ENCODE results near the gene RBM19. TPM values are rescaled to one million over a fixed set of nuclear protein-coding genes. Genes with fewer than 3 reads are reported as not detected.

Gene RBM19
- total RNA-seq, 4 donors from 2014 or later: 20.7 to 41.1 (median 23.4) TPM

GRCh38 chr12:113955109-113955970 lies 10.8 kb downstream of the RBM19 start:
- TF ChIP-seq CTCF (IDR thresholded peaks at IDR 0.05): no peak
- TF ChIP-seq POLR2A (IDR thresholded peaks at IDR 0.05): no peak
- H3K4me3 ChIP-seq (ENCODE audit: low read depth, poor library complexity, severe bottlenecking): no peak overlapping the region
- intact Hi-C loops (cut with DNase I; ENCODE audit: low total_unique reads): no loop called here
- no peak for DNase-seq (ENCODE audit: low spot score in 2 of 2)
- 80 to 84% methylated on average over 15 of the region's 15 CpGs for WGBS, 2 donors

- no peak for DNase-seq (ENCODE audit: low spot score in 2 of 2)
- no peak overlapping the region for H3K4me3 ChIP-seq (ENCODE audit: low read depth, poor library complexity, severe bottlenecking)
- TF ChIP-seq POLR2A (IDR thresholded peaks at IDR 0.05): no peak
- no peak for TF ChIP-seq CTCF (IDR thresholded peaks at IDR 0.05)
- intact Hi-C loops (cut with DNase I; ENCODE audit: low total_unique reads): no loop called here
- 94 to 97% methylated on average over 4 of the region's 4 CpGs for WGBS, 2 donors
These were observed 11.6 kb downstream of the RBM19 start for GRCh38 chr12:113954547-113954946.

GRCh38 chr12:113950873-113951272 lies 15.3 kb downstream of the RBM19 start:
- no peak for TF ChIP-seq CTCF (IDR thresholded peaks at IDR 0.05)
- no peak for TF ChIP-seq POLR2A (IDR thresholded peaks at IDR 0.05)
- no peak for DNase-seq (ENCODE audit: low spot score in 2 of 2)
- H3K4me3 ChIP-seq (ENCODE audit: low read depth, poor library complexity, severe bottlenecking): no peak overlapping the region
- WGBS, 2 donors: 78 to 89% methylated on average over 3 of the region's 3 CpGs
- intact Hi-C loops (cut with DNase I; ENCODE audit: low total_unique reads): no loop called here

- DNase-seq (ENCODE audit: low spot score in 2 of 2): no peak
- TF ChIP-seq CTCF (IDR thresholded peaks at IDR 0.05) (no peak), POLR2A (IDR thresholded peaks at IDR 0.05) (no peak)
- intact Hi-C loops (cut with DNase I; ENCODE audit: low total_unique reads): no loop called here
- H3K4me3 ChIP-seq (ENCODE audit: low read depth, poor library complexity, severe bottlenecking): no peak overlapping the region
- whole genome bisulfite sequencing, 2 donors: 90 to 92% methylated on average over 10 of the region's 10 CpGs
These were observed 16.5 kb downstream of the RBM19 start for GRCh38 chr12:113949321-113950305.

- intact Hi-C loops (cut with DNase I; ENCODE audit: low total_unique reads): no loop called here
- H3K4me3 ChIP-seq (ENCODE audit: low read depth, poor library complexity, severe bottlenecking): no peak overlapping the region
- no peak for DNase-seq (ENCODE audit: low spot score in 2 of 2)
- TF ChIP-seq POLR2A (IDR thresholded peaks at IDR 0.05) (no peak), CTCF (IDR thresholded peaks at IDR 0.05) (no peak)
- 93% methylated on average over 17 of the region's 17 CpGs for WGBS, 2 donors
These were observed 17.8 kb downstream of the RBM19 start for GRCh38 chr12:113948151-113948914.

Measured in lower leg skin (tissue), 4 donors.